Trophoblast cell (in vitro differentiated cells and primary cell): ENCODE measurements around the gene TEX101.

Experiments
- DNase-seq, 2 donors: peaks; one replicate each; pipeline ENCODE4 v3.0.0-alpha.2; 2016
- H2AFZ ChIP-seq: 2 replicates; pipeline ENCODE4 v1.6.1; 2013; ENCODE audit warnings: low read length, moderate library complexity, mild to moderate bottlenecking; ENCODE audit not compliant: insufficient read depth, poor library complexity
- H2AK5ac ChIP-seq: 2 replicates; pipeline ENCODE4 v1.6.1; 2013; ENCODE audit warnings: mild to moderate bottlenecking, low read length
- H2BK120ac ChIP-seq: 2 replicates; pipeline ENCODE4 v1.6.1; 2013; ENCODE audit warnings: low read length, mild to moderate bottlenecking, moderate library complexity; ENCODE audit not compliant: insufficient read depth, poor library complexity
- H2BK12ac ChIP-seq: 2 replicates; pipeline ENCODE4 v1.6.1; 2013; ENCODE audit warnings: mild to moderate bottlenecking, low read length, moderate library complexity
- H2BK5ac ChIP-seq: 2 replicates; pipeline ENCODE4 v1.6.1; 2013; ENCODE audit warnings: low read length, low read depth, moderate library complexity, mild to moderate bottlenecking; ENCODE audit not compliant: poor library complexity
- H3K14ac ChIP-seq: 2 replicates; pipeline ENCODE4 v1.6.1; 2013; ENCODE audit warnings: mild to moderate bottlenecking, low read length
- H3K18ac ChIP-seq: 2 replicates; pipeline ENCODE4 v1.6.1; 2013; ENCODE audit warnings: mild to moderate bottlenecking, low read length
- H3K23ac ChIP-seq: 2 replicates; pipeline ENCODE4 v1.6.1; 2013; ENCODE audit warnings: low read length
- H3K27ac ChIP-seq: 2 replicates; pipeline ENCODE4 v1.5.1; 2013; ENCODE audit warnings: low read depth, mild to moderate bottlenecking, inconsistent platforms, low read length, moderate library complexity
- H3K27me3 ChIP-seq: 2 replicates; pipeline ENCODE4 v1.6.1; 2013; ENCODE audit warnings: inconsistent platforms, mild to moderate bottlenecking, low read length, moderate library complexity; ENCODE audit not compliant: insufficient read depth
- H3K36me3 ChIP-seq, 2 experiments: 1 replicate in 1 of 2; 2 replicates in 1 of 2; pipeline ENCODE4 v1.6.1; 2013; ENCODE audit warnings: low read length in 2 of 2, mild to moderate bottlenecking in 2 of 2, moderate library complexity in 1 of 2; ENCODE audit not compliant: insufficient read depth in 2 of 2, control insufficient read depth in 1 of 2
- H3K4ac ChIP-seq: 2 replicates; pipeline ENCODE4 v1.6.1; 2013; ENCODE audit warnings: low read depth, mild to moderate bottlenecking, low read length, moderate library complexity
- H3K4me1 ChIP-seq, 2 experiments: 1 replicate in 1 of 2; 2 replicates in 1 of 2; pipeline ENCODE4 v1.6.1; 2013; ENCODE audit warnings: low read length in 2 of 2, mild to moderate bottlenecking in 2 of 2, moderate library complexity in 1 of 2; ENCODE audit not compliant: insufficient read depth in 2 of 2, control insufficient read depth in 1 of 2
- H3K4me2 ChIP-seq: 2 replicates; pipeline ENCODE4 v1.6.1; 2013; ENCODE audit warnings: inconsistent platforms, mild to moderate bottlenecking, low read length, moderate library complexity
- H3K4me3 ChIP-seq: 2 replicates; pipeline ENCODE4 v1.5.1; 2013; ENCODE audit warnings: mild to moderate bottlenecking, low read depth, low read length, inconsistent platforms
- H3K79me1 ChIP-seq: one replicate; pipeline ENCODE4 v1.6.1; 2013; ENCODE audit warnings: low read length
- H3K79me2 ChIP-seq: 2 replicates; pipeline ENCODE4 v1.6.1; 2013; ENCODE audit warnings: low read length, mild to moderate bottlenecking; ENCODE audit not compliant: control insufficient read depth, insufficient read depth, poor library complexity
- H3K9ac ChIP-seq: 2 replicates; pipeline ENCODE4 v1.6.1; 2013; ENCODE audit warnings: mild to moderate bottlenecking, low read length
- H3K9me3 ChIP-seq: 2 replicates; pipeline ENCODE4 v1.6.1; 2013; ENCODE audit warnings: low read depth, mild to moderate bottlenecking, control low read depth, inconsistent platforms, low read length; ENCODE audit not compliant: insufficient read depth
- H4K12ac ChIP-seq: 2 replicates; pipeline ENCODE4 v1.6.1; 2013; ENCODE audit warnings: low read depth, mild to moderate bottlenecking, low read length, moderate library complexity
- H4K8ac ChIP-seq: 2 replicates; pipeline ENCODE4 v1.6.1; 2013; ENCODE audit warnings: low read depth, mild to moderate bottlenecking, low read length, moderate library complexity
- H4K91ac ChIP-seq: one replicate; pipeline ENCODE4 v1.6.1; 2013; ENCODE audit warnings: low read depth, mild to moderate bottlenecking, low read length, moderate library complexity
- WGBS: extraction: QIAGEN DNeasy Blood & Tissue Kit; methylation state at CpG from one replicate; pipeline ENCODE4 v1.1.7; 2013; ENCODE audit warnings: missing lambda C conversion rate; ENCODE audit not compliant: insufficient read length, insufficient coverage; ENCODE audit errors: extremely low coverage; 5-methylcytosine and 5-hydroxymethylcytosine counted together

TEX101 gene

DNA sequence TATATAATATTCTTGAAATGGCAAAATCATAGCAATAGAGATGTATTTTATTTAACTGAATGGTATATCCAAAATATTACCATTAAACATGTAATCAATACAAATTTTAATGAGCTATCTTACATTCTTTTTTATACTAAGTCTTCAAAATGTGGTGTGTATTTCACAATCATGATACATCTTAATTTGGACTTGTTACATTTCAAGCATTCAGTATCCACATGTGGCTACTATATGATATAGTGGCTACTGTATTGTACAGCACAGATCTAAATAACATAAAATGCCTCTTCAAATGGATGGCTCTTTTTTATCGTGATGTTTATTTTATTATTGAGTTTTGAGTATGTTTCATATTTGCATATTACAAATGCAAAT, 8.0 kb downstream of the TEX101 start:
- DNase-seq, result no peak
- H2BK5ac ChIP-seq, result no peak overlapping the region
- H3K79me2 ChIP-seq, result no peaks in the 10 kb centered on the region
- no peaks in the 10 kb centered on the region for H3K79me1 ChIP-seq
- H3K18ac ChIP-seq, result no peak overlapping the region
- no peak overlapping the region for H3K27ac ChIP-seq
- no peak overlapping the region for H3K14ac ChIP-seq
- H3K9ac ChIP-seq, result no peak overlapping the region
- no peak overlapping the region for H4K8ac ChIP-seq
- no peak overlapping the region for H3K4me2 ChIP-seq
- H2AFZ ChIP-seq, result no peak overlapping the region
- H3K4me3 ChIP-seq, result no peak overlapping the region
- H2BK120ac ChIP-seq, result no peak overlapping the region
- H2BK12ac ChIP-seq, result no peak overlapping the region
- H4K91ac ChIP-seq, result no peak overlapping the region
- no peak overlapping the region for H3K4ac ChIP-seq
- H3K9me3 ChIP-seq, result no peaks in the 10 kb centered on the region
- H3K36me3 ChIP-seq, result no peaks in the 10 kb centered on the region
- H3K23ac ChIP-seq, result no peak overlapping the region
- H4K12ac ChIP-seq, result no peak overlapping the region
- H2AK5ac ChIP-seq, result no peak overlapping the region
- WGBS, result no CpG with 5 or more reads among the region's 1 CpG
- no peaks in the 10 kb centered on the region for H3K4me1 ChIP-seq
- H3K27me3 ChIP-seq, result no peaks in the 10 kb centered on the region

DNA sequence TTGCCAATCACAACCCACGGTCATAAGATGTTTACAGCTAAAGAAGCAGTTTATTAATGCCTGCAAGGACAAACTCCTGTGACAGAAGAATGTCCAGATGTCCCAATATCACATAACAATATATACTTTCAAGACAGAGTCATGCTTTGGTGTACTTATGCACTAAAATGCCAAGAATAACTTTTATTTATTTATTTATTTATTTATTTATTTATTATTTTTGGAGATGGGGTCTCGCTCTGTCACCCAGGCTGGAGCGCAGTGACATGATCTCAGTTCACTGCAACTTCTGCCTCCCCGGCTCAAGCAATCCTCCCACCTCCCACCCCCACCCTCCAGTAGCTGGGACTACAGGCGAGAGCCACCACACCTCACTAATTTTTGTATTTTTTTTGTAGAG, 9.1 kb downstream of the TEX101 start:
- no CpG with 5 or more reads among the region's 5 CpGs for WGBS
- Histone ChIP-seq H2BK5ac (no peak overlapping the region), H3K4me2 (no peak overlapping the region), H3K79me2 (no peaks in the 10 kb centered on the region), H3K27ac (no peak overlapping the region), H2AFZ (no peak overlapping the region), H3K4me1 (no peaks in the 10 kb centered on the region), H2BK12ac (no peak overlapping the region), H4K91ac (no peak overlapping the region), H3K79me1 (no peaks in the 10 kb centered on the region), H4K12ac (no peak overlapping the region), H3K23ac (no peak overlapping the region), H3K4me3 (no peak overlapping the region), H4K8ac (no peak overlapping the region), H3K4ac (no peak overlapping the region), H3K14ac (no peak overlapping the region), H3K27me3 (no peaks in the 10 kb centered on the region), H2AK5ac (no peak overlapping the region), H2BK120ac (no peak overlapping the region), H3K36me3 (no peaks in the 10 kb centered on the region), H3K18ac (no peak overlapping the region), H3K9ac (no peak overlapping the region), H3K9me3 (no peaks in the 10 kb centered on the region)
- DNase-seq, result no peak

DNA sequence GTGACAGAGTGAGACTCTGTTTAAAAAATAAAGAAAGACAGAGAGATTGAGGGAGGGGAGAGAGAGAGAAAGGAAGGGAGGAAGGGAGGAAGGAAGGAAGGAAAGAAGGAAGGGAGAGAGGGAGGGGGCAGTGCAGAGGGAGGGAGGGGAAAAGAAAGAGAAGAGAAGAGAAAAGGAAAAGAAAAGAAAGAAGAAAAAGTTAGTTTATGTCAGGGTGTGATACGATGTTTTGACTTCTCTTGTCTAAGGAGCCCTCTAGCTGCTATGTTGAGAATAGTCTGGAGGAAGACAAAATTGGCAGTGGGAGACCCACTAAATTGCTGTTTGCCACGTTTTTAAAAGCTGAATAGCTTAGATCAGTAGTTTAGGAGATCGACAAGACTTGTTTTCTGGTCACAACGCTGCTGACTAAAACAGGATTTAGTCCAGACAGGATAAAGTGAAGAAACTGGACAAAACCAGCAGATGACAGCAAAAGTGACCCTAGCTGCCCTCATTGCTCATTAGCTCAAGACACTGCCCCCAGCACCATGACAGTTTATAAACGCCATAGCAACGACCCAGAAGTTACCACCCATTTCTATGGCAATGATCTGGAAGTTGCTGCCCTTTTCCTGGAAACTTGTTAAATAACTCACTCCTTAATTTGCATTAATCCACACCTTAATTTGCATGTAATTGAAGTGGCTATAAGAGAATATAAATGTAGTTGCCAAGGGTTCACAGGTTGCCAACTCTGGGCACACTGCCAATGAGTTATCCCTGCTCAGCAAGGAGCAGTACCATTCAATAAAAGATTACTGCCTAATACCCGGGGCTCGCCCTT, 11.1 kb downstream of the TEX101 start:
- Histone ChIP-seq H3K9ac (no peak overlapping the region), H2AFZ (no peak overlapping the region), H2BK12ac (no peak overlapping the region), H3K14ac (no peak overlapping the region), H3K23ac (no peak overlapping the region), H4K12ac (no peak overlapping the region), H3K79me2 (no peaks in the 10 kb centered on the region), H4K8ac (no peak overlapping the region), H3K4me3 (no peak overlapping the region), H3K9me3 (no peaks in the 10 kb centered on the region), H3K4me2 (no peak overlapping the region), H3K4ac (no peak overlapping the region), H3K79me1 (no peaks in the 10 kb centered on the region), H2AK5ac (no peak overlapping the region), H3K18ac (no peak overlapping the region), H3K27ac (no peak overlapping the region), H2BK120ac (no peak overlapping the region), H3K4me1 (no peaks in the 10 kb centered on the region), H2BK5ac (no peak overlapping the region), H3K36me3 (no peaks in the 10 kb centered on the region), H3K27me3 (no peaks in the 10 kb centered on the region), H4K91ac (no peak overlapping the region)
- WGBS, result no CpG with 5 or more reads among the region's 8 CpGs
- no peak for DNase-seq

DNA sequence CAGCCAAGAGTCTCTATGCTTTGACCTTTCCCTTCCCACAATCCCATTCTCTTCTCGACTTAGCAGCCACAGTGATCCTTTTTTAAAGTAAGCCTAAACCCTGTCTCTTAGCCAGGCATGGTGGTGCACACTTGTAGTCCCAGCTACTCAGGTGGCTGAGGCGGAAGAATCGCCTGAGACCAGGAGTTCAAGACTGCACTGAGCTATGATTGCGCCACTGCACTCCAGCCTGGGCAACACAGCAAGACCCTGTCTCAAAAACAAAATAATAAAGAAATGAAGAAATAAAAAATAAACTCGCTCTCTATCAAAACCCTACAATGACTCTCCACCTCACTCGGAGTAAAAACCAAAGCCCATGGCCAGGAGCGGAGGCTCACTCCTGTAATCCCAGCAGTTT, 14.7 kb downstream of the TEX101 start:
- Histone ChIP-seq H2AFZ (no peak overlapping the region), H3K4me2 (no peak overlapping the region), H4K8ac (no peak overlapping the region), H4K91ac (no peak overlapping the region), H2BK120ac (no peak overlapping the region), H2AK5ac (no peak overlapping the region), H2BK5ac (no peak overlapping the region), H3K9me3 (no peaks in the 10 kb centered on the region), H2BK12ac (no peak overlapping the region), H3K4me1 (no peaks in the 10 kb centered on the region), H3K4ac (no peak overlapping the region), H3K9ac (no peak overlapping the region), H3K79me2 (no peaks in the 10 kb centered on the region), H4K12ac (no peak overlapping the region), H3K18ac (no peak overlapping the region), H3K14ac (no peak overlapping the region), H3K36me3 (no peaks in the 10 kb centered on the region), H3K27ac (no peak overlapping the region), H3K4me3 (no peak overlapping the region), H3K79me1 (no peaks in the 10 kb centered on the region), H3K23ac (no peak overlapping the region), H3K27me3 (no peaks in the 10 kb centered on the region)
- no peak for DNase-seq
- WGBS, result no CpG with 5 or more reads among the region's 7 CpGs
